ENCODE data around the gene CRYGS.
"Not testable (repeated sequence)": the region's sequence is repeated elsewhere in the genome, so short reads cannot be mapped to it uniquely, and the experiment has no call there.

The CRYGS gene

DNA sequence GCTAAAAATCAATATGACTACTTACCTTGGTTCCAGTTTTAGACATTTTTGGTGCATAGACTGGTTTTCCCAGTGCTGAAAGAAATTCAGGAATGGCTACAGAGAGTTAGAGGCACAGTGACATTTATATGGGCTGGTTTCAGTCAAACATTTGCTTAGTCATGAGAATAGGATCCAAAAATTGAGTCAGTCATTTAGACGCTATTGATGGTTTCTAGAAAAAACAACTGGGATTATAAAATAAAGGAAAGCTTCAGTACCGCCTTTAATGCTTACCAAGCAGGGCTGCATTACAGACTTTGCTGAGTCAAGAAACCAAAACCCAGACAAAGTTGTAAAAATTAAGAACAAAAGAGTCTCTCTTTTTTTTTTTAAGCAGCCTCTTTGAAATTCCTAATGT, at the start of gene CRYGS:
CRYGS (minus strand) TSS at position 100 of the 400 bp plus-strand sequence; CDS start at position 46, 54 bp downstream.
- DNase-seq = no peak

DNA sequence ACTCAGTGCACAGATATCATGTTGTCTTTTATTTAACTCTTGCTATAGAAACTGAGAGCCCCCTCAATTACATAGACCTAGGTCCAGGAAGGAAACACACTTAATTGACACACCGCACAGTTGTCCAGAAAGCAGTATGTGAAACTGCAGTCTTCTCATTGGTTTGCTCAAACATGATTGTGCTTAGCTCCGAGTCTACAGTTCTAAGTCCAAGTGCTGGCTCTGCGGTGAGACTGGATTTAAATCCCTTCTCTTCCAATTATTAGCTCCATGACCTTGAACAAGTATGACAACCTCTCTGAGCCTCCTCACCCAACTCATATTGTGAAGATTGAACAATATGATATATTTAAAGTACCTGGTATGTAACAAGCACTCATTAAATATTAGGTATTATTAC, 49.7 kb upstream of the CRYGS start:
- DNase-seq = no peak

DNA sequence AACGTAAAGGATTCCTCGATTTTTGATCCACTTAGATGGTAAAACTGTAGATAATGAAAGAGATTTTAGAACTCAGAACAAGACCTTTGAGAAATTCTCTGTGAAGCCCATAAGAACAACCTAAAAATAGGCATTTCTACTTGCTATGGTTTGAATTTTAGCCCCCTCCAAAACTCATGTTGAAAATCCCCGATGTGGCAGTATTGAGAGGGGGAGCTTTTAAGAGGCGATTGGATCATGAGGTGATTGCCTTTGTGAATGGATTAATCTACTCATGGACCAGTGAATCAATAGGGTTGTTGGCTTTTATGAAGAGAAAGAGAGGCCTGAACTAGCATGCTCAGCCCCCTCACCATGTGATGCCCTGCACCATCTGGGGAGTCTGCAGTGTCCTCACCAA, 48.5 kb upstream of the CRYGS start:
- no peak for DNase-seq

DNA sequence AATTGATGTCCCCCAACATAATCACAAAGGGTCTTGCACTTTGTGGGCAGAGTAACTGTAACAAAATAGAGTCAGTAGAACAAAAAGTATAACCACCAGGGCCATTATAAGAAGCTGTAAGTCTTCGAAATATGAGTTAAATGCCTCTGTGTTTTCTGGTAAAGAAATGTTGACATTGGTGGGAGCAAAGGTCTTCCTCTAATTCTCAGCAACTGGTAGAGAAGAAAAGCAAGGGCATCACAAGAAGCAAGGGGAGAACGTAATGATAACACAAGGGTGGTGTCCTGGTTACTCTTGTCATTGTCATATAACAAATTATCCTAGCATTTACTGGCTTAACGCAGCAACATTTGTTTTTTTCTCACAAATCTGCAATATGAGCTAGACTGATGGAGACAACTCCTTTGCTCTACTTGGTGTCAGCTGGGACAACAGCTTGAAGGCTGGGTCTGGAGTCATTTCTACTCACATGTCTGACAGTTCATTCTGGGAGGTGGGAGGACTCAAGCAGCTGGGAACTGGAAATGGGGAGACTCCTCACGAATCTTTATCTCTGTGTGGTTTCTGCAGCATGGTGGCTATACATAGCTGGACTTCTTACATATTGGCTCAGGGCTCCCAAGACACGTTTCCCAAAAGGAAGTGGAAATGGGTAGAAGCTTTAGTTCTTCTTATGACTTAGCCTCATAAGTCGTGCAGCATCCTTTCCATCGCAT, 46.6 kb upstream of the CRYGS start:
- no peak for DNase-seq

DNA sequence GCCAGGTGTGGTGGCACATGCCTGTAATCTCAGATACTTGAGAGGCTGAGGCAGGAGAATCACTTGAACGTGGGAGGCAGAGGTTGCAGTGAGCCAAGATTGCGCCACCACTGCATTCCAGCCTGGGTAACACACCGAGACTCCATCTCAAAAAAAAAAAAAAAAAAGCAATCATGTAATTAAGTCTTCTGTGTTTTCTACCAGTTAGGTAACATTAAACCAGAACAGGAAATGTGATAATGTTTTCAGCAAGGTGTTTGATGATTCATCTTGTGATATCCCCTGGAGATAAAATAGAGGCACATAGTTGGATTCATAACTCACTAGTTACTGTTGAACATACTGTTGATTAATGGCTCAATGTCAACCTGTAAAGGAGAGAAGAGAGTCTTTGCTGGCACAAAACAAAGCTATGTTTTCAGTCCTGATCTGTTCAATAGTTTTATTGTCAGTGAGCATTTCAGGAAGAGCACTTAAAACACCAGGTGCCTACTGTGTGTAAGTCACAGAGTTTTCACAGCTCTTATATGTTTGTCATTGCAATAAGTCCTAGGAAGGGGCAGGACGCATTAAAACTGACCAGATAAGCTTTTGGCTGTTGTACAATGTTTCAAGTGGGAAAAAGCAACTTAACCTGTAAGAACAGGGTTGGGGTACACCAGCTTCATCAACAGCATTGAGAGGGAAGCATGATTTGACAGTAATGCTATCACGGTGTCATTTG, 45.8 kb upstream of the CRYGS start:
- no peak for DNase-seq

DNA sequence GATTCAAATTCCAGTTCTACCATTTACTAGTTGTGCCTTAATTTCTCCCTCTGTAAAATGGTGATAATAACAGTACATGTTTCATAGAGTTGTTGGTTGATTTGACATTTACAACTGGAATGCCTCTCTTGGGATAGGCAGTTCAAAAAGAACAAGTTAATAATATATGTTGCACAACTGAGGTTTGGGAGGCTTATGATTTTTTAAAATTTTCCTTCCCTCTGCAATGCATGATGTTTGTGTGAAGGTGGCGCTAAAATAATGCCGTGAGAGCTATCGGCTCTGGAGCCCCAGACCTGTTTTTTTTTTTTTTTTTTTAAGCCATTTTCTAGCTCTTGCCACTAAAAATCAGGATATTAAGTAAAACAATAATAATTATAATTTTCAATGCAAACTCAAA, 44.9 kb upstream of the CRYGS start:
- no peak for DNase-seq

DNA sequence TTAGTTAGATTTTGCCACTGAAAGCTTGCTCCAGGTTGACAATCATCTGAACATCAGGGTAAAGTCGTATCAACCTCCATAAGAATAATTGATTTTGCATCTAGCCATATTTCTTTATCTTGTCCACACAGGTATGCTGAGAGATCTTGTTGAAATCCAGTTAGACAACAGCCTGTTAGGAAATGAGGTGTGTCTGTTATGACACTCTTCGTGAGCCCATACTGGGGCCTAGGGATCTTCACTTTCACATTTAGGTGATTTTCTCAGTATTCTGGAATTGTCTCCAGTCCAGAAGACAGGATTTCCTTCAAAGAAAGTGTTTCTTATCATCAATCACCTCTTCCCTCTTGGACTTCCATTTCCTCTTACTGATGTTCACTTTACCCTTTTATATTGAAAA, 44.5 kb upstream of the CRYGS start:
- no peak for DNase-seq

DNA sequence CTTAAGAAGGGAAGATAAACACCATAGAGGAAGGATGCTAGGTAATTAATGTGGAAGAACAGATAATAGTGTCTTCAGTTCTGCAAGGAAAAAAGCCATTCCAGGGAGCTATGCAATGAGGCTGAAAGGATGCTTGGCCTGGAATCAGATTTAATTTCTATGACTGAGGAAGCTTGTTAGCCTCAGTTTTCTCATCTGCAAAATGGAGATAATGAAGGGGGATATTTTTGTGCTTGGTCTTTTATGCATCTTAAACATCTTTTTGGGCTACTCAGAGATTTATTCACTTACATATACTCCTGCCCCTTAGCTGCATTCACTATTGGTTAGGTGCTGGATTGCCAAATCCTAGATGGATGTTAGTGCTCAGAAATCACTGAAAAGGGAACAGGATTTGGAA, 43.0 kb upstream of the CRYGS start:
- DNase-seq = no peak

DNA sequence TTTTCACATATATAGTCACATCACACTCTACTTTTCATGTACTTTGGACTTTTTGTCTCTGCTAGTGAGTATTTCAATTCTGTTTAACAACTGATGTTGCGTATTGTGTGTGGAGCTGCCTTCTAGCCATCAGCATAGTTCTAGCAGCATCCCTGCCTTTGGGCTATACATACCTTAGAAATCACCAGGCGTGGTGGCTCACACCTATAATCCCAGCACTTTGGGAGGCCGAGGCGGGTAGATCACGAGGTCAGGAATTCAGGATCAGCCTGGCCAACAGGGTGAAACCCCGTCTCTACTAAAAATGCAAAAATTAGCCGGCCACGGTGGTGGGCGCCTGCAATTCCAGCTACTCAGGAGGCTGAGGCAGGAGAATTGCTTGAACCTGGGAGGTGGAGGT, 42.1 kb upstream of the CRYGS start:
- not testable (repeated sequence) for DNase-seq

DNA sequence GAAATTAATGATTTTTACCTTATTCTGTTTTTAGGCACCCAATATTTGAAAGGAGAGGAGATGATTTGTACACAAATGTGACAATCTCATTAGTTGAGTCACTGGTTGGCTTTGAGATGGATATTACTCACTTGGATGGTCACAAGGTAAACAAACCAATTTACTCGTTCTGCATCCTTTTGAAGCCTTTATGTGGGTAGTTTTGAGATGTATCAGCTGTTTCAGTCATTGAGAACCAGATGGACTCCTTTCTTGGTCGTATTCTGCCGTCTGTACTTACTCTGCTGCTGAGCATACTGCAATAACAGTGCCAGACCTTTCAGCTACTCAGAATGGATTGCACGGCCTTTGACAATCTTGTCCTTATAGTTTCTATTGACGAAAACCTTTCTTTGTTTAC, 39.7 kb upstream of the CRYGS start:
- no peak for DNase-seq

DNA sequence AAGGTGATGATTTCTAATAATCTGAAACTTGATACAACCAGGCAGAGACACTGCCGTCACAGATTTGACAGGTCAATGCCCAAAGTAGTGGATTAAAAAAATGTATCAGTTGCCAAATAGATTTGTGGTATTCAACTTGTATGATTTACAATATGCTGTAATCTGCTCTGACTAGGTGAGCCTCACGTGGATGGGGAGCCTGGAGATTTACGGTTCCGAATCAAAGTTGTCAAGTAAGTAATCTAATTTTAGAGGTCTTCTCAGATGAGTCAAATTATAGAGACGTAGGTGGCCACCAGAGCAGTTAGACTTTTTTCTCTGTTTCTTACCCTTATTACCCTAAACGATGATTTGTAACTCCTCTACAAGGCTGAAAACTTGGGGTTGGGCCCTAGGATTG, 38.4 kb upstream of the CRYGS start:
- no peak for DNase-seq

DNA sequence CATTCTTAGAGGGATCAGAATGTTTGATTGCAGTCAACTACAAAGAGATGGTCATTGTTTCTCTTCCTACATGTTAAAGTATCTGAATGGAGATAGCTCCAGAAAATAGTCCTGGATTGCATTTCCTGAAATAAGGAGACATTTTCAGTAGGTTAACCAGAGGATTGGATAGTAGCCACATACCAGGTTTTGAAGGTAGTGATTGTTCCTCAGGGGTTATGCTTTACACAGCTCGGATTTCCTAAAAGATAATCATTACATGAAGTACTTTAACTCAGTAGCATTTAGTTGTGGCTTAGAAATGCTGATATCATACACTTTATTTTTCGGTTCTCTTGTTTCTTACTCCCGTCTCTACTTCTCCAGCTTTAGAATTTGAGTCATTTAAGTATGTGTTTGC, 36.6 kb upstream of the CRYGS start:
- no peak for DNase-seq

DNA sequence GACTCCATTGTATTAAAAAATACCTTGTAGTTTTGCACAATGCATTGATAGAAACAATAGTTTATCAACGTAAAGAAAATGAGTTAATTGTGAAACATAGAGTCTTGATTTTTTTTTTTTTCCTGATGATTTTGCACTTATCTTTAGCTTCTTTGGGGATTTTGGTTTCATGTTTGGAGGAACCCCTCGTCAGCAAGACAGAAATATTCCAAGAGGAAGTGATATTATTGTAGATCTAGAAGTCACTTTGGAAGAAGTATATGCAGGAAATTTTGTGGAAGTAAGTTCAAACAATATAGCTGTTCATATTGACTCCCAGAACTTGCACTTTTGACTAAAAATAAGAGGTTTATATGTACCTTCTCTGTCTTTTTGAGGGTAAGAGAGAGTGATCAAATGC, 33.3 kb upstream of the CRYGS start:
- no peak for DNase-seq

DNA sequence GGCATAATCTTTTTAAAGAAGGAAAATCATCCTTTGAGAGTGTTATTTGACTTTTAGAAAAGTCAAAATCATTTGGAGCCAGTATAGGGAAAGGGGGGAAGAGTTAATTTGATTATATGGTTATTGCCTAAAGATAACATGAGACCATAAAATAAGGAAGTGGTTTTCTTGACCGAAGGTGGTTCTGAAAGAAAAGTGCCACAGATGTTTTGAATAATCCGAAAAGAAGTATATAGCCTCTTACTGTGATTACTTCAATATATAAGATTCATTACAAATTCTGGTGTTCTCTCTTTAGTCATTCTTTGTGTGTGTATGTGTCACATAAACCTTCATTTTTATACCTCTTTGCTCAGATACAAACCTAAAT, 27.4 kb upstream of the CRYGS start:
- DNase-seq = no peak

DNA sequence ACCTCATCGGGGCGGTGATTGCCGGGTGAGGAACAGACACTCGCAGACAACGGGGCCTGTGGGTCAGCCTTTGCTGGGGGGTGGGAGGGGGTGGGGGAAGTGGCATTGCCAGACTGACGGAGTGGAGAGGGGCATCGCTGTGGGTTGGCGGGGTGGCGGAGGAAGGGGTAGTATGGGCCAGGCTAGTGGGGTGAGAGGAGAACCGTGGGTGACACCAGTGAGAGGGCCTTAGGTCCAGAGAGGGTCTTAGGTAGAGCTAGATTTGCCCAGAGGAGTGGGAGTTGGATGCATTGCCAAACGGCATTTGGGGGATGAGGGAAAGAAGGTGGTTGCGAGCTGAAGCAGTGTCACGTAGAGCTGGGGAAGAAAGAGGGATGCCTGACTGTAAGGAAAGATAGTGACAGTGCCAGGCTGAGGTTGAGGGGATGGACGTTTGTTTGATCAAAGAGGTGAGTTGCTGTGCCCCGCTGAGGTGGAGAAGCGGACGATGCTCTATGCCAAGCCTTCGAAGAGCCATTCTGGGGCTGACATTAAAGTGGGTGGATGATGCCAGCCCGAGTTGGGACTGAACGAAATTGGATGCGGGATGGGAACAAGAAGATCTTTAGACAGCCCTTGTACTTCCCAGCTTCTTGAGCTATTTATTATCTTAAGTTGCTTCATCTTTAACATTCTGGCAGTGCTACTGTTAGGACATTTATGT, 26.9 kb upstream of the CRYGS start:
- DNase-seq = no peak

DNA sequence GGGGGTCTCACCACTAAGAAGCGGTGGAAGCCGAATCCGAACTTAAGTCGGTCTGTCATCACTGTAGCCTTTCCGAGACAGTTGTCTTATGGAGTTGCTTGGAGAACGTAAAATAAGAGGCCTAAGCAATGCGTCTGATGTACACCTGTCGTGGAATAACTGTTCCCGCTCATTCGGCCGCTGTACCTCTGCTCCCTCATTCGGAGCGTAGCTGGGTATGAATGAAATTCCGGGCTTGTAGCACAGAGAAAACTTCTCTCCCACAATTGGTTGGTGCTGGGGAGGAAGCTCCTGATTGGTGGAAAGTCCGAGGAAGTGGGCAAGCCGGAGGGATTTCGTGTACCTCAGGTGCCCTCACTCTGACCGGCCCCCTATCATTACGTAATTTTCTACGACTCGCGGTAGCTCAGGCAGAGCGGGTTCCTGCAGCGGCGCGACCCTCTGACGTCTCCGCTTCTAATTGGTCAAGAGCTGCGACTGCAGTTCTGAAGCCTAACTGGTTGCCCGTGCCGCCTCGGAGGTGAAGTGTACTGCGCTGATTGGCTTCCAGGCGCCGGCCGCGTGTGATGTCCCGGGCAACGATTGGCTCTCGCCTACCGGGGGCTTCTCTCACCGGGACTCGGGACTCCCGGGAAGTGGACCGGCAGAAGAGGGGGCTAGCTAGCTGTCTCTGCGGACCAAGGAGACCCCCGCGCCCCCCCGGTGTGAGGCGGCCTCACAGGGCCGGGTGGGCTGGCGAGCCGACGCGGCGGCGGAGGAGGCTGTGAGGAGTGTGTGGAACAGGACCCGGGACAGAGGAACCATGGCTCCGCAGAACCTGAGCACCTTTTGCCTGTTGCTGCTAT, 26.1 kb upstream of the CRYGS start, which contains the start of gene DNAJB11:
DNAJB11 (plus strand) TSS at position 625 of the 845 bp plus-strand sequence; CDS start at position 803, 178 bp downstream.
- peak; percentile 100 for DNase-seq

DNA sequence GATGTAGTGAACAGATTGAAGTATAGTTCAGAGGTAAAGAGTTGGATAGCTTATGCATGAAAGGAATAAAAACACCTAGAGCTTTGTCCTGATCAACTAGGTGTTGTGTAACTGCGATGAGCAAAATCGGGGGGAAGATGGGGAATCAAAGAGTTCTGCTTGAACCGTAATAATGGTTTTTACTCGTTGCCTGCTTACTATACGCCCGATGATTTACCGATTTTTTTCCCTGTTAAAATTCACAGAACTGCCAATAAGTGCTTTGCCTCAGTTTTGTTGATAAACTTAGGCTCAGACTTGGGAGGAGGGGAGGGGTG, 25.6 kb upstream of the CRYGS start:
- no peak for DNase-seq

DNA sequence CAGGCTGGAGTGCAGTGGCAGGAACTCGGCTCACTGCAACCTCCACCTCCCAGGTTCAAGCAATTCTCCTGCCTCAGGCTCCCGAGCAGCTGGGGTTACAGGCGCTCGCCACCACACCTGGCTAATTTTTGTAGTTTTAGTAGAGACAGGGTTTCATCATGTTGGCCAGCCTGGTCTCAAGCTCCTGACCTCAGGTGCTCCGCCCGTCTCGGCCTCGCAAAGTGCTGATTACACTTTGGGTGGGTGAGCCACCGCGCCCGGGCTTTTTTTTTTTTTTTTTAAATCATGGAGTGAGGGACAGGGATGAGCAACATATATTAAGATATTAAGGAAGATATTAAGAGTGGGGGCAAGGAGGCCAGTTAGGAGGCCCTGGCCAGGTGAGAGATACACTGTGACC, 25.2 kb upstream of the CRYGS start:
- not testable (repeated sequence) for DNase-seq

DNA sequence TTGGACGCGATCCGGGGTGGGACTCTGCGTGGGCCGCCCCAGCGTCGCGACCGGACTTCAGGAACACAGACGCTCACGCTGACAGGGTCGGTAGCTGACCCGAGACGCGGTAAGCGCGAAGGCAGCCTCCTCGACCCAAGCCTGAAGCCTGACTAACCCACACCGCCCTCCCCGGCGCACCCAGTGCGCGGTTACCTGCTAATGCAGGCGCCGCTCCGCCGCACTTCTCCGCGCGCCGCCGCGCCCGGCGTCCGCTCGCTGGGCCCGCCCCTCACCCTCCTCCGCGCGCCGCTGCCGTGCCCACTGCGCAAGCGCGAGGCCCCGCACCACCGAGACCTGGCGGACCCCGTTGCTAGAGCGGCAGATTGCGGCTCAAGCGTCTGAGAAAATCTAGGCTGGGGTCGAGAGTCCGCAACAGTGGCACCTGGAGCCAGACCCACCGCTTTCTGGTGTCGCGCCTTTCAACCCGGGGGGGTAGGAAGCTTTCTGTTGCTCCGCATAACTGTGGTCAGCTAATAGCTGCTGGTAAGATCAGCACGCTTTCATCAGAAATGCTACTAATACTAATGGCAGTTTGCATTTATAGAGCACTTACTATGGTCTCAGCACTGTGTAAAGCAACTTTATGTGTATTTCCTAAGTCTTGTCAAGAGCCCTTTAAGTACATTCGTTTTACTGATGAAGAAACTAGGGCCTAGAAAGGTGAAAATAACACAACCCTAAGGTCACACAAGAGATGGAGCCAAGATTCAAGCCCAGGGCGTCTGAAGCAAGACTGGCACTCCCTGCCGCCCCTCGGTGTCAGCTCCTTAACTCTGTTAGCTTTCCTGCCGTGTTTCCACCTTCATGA, 23.1 kb upstream of the CRYGS start, which contains the start of gene TBCCD1:
TBCCD1 (minus strand) TSS at position 268 of the 850 bp plus-strand sequence. CDS start 3,010 bp downstream, outside the sequence.
- peak; percentile 70 for DNase-seq

DNA sequence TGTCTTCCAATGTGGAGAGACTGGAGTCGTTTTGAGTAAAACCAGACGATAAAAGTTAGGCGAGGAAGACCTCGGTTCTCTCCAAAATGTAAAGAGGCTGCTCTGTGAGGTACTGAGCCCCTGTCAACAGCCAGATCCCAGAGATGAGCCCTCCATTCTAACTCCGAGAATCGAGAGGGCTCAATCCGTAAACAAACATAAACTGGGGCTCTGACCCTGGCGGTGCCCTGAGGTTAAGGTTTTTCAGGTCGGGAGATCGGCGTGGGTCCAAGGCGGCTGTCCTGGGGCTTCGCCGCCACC, 22.5 kb upstream of the CRYGS start:
- DNase-seq = no peak

DNA sequence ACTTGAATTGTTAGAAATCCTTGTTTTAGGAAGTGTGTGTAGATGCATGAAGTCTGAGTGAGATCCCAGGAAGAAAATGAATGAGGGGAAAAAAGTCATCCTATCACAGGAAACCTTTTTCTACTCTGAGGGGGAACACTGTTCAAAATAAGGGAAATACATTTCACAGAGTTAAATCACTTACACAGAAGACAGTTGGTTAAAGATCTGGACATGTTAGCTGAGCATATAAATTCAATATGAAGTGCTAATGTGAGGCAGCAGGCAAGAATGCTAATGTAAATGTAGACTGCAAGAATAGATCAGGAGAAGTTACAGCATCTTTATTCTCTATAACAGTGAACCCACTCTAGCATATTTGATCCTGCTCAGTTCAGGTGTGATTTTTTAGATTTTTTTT, 20.4 kb upstream of the CRYGS start:
- DNase-seq = no peak

DNA sequence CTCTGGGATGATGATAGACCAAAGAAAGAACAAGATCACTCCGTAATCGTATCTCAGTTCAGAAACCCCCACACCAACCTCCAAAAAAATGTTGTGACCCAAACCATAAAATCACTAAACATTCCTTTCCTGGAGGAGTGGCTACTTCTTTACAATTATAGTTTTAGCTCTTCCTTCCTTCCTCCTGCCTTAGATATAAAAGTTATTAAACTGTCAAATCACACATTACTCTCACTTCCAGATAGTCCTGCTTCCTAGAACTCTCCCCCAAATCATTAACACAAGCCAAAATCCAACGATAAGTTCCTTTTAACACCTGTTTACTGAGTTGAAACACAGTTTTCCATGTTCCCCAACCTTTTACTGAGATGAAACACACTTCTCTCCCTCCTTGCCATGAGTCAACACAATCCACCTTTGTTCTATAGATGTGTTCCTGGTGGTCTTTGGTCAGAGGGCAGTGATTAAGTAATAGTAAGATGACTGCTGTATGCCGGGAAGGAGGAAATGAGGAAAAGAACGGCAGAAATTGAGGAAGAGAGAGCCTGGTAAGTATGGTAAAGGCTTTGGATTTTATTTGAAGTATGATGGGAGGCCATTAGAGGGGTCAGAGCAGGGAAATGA, 8.3 kb upstream of the CRYGS start:
- DNase-seq = no peak
